GM15510 (cell line): ENCODE results near the gene KCNK18.

Source experiments
- POLR2A ChIP-seq: IDR thresholded peaks from 3 replicates; pipeline ENCODE4 v1.6.1; 2011; ENCODE audit warnings: borderline replicate concordance; ENCODE audit not compliant: insufficient read length; ENCODE audit errors: extremely low read depth

KCNK18 gene

DNA sequence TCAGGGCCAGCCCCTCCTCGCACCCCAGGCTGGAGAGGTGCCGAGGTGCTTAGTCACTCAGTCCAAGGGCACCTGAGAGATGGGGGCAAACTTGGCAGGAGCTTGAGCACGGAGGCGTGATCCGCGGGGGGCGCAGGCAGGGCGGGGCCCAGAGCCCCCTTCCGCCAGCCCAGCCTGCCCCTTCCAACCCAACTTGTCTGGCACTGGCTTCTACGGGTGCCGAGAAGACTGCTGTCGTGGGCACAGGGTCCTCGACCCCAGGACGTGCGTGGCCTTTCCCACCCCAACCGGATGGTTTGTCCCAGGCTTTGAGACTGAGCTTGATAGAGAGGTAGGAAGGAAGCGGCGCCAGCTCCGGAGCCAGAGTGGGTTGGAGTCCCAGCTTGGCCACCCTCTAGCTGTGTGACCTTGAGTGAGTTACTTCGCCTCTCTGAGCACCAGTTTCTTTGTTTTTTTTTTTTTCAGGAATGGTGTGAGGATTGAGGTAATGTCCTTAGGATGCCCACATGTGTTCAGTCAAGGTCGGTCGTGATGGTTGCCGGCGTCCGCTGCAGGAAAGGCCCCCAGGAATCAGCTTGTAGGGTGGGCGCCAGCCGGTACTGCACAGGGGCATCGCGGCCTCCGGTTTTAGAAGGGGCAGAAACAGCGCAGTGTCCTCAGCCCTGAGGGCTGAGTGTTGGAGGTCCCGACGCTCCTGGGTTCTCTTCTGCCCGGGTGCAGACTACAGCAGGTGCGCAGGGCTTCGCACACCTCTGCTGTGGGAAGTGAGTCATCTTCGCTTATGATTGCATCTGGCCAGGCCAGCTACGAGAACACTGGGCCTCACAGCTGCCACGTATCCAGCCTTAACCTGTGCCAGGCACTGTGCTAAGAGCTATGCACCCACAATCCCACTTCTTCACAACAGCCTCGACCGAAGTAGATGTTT lies 30.6 kb upstream of the KCNK18 start:
- no peak for TF ChIP-seq POLR2A

DNA sequence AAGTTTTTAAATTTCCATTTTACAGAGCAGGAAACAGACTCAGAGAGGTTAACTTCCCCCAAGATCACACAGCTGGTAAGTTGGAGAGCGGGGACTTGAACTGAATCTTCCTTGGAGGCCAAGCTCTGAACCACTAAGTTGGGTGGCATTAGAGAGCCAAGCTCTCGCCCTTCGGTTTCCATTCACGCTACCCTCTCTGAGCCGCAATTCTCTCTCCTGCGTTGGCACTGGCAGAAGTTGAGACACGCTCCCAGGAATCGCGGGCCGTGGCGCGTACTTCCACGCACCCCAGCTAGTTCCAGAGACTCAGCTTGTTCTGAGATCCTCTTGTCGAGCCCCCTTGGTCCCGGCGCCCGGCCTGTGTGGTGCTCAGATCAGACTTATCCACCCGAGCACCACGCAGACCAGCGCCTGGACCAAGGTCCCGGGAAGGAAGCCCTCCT lies 29.9 kb upstream of the KCNK18 start:
- TF ChIP-seq POLR2A: no peak

- no peak for TF ChIP-seq POLR2A
Measured at GRCh38 chr10:117167789-117168674, 29.3 kb upstream of the KCNK18 start.

- no peak for TF ChIP-seq POLR2A
Measured at GRCh38 chr10:117168729-117169128, 28.6 kb upstream of the KCNK18 start.

- TF ChIP-seq POLR2A: no peak
Measured at GRCh38 chr10:117169480-117169879, 27.8 kb upstream of the KCNK18 start.

DNA sequence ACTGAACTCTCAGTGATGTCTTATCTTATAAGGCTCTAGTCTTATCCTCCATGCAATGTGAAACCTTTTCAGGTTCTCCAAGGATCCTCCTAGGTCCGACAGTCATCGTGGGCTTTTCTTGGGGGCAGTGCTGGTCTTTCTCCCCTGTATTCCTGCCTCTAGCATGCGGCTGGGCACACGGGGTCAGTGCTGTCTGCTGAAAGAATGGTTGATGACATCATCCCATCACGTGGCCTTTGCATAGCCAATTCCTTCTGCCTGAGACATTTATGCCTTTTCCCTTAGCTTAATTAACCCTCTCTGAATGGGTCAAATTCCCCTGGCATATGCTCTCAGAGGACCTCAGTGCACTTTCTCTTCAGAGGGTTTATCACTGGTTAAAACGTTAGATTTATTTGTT lies 27.0 kb upstream of the KCNK18 start:
- no peak for TF ChIP-seq POLR2A

GRCh38 chr10:117174439-117175214 lies 22.7 kb upstream of the KCNK18 start:
- no peak for TF ChIP-seq POLR2A

DNA sequence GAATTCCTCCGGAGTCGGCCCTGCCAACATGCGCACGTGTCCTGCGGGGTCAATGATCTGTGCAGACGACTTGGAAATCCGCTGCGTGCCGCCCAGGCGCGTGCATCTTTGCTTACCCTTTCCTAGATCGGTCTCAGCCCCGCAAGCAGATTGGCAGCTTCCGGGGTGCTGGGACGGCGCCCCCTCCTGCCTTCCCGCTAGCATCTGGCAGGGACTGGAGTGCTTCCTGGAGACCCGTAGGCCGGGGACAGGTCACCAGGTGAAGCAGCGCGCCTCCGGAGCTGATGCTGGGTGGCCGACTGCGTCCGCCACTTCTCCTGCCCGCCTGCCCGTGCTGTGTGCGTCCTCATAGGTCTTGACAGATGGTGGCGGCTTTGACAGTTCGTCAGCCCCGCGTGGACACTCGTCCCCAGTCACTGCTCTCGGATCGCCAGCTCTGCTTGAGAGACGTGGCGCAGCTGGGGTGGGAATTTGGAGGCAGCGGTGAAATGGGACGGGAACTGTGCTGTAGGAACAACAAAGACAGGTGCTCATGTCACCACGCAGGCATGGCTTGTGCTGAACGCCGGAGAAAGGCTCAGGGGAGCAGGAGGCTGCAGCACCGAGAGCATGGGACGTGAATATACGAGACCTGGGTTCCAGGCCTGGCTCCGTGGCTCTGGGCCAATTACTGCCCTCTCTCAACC lies 21.9 kb upstream of the KCNK18 start:
- no peak for TF ChIP-seq POLR2A

GRCh38 chr10:117175901-117176534 lies 21.3 kb upstream of the KCNK18 start:
- TF ChIP-seq POLR2A: no peak

DNA sequence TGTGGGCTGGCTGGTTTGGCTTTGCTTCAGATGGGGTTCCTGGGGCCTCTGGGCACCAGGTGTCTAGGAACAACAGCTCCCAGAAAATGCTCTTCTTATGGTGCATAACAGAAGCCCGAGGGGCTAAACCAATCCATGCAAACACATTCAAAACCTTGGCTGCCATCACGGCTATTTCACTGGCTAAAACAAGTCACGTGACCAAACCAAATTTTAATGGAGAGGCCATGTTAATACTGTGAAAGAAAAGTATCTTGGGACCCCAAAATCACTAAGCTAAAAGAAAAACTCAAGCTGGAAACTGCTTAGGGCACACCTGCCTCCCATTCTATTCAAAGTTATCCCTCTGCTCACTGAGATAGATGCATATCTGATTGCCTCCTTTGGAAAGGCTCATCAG lies 19.1 kb upstream of the KCNK18 start:
- no peak for TF ChIP-seq POLR2A

DNA sequence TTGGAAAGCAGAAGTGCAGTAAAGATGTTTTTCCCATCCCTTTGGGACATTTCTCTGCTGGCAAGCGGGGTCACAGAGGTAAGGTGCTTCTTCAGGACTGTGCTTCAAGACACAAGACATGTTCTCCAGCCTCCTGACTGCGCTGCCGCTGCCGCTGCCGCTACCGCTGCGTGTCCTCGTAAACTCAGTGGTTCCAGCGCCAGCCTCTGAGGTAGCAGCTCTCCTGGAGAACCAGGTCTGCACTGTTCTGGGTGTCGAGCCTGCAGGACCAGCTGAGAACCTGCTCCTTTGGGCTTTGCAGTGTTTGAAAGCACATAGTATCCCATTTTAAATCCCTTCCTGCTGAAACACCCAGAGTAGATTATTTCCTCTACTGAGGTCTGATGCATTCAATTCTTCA lies 13.0 kb upstream of the KCNK18 start:
- no peak for TF ChIP-seq POLR2A

DNA sequence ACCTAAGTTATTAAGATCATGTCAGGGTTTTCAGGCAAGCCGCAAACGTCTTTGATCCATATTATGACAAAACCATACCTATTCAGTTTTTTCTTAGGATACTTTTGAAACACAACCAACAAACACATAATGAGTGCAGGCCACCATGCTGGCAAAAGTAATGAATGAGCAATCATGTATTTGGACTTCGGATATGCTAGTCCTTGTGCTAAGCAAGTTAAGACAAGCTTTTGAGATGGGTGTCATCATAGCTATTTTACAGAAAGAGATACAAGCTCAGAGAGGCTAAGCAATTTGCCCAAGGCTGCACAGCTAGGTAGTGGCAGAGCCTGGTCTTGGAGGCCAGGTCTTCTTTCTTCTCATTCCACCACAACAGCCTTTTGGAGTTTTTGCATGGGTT lies 12.5 kb upstream of the KCNK18 start:
- no peak for TF ChIP-seq POLR2A

GRCh38 chr10:117186832-117187615 lies 10.3 kb upstream of the KCNK18 start:
- no peak for TF ChIP-seq POLR2A
